ENCODE results near the gene PRR20G. TPM values are rescaled to one million over a fixed set of nuclear protein-coding genes. Genes with fewer than 3 reads are reported as not detected.

The PRR20G gene
- total RNA-seq, 2 donors from 2014 or later = 5.1 TPM; not detected in 1

- TF ChIP-seq POLR2A (IDR thresholded peaks at IDR 0.05) = no peak
- TF ChIP-seq CTCF (IDR thresholded peaks at IDR 0.05) = no peak
- TF ChIP-seq POLR2AphosphoS5 (IDR thresholded peaks at IDR 0.05) = no peak
- H3K4me3 ChIP-seq = no peak overlapping the region
- H3K27me3 ChIP-seq (replicated peaks; ENCODE audit: insufficient read depth) = no peaks in the 10 kb centered on the region
- no peaks in the 10 kb centered on the region for H3K4me1 ChIP-seq (replicated peaks)
- H3K27ac ChIP-seq = no peak overlapping the region
- no peaks in the 10 kb centered on the region for H3K36me3 ChIP-seq
- intact Hi-C loops (cut with DNase I) = no loop called here
- H3K9me3 ChIP-seq = no peaks in the 10 kb centered on the region
- WGBS = 77% methylated on average over 7 of the region's 7 CpGs
- no peak for DNase-seq (ENCODE audit: low spot score)
Observed at GRCh38 chr3:127253491-127253890, 34.4 kb downstream of the PRR20G start.

GRCh38 chr3:127252446-127252845, 35.4 kb downstream of the PRR20G start:
- H3K27me3 ChIP-seq (replicated peaks; ENCODE audit: insufficient read depth) = no peaks in the 10 kb centered on the region
- H3K9me3 ChIP-seq = no peaks in the 10 kb centered on the region
- DNase-seq (ENCODE audit: low spot score) = no peak
- 22% methylated on average over 2 of the region's 2 CpGs for WGBS
- H3K27ac ChIP-seq = no peak overlapping the region
- TF ChIP-seq POLR2AphosphoS5 (IDR thresholded peaks at IDR 0.05) (no peak), POLR2A (IDR thresholded peaks at IDR 0.05) (no peak), CTCF (IDR thresholded peaks at IDR 0.05) (no peak)
- H3K4me1 ChIP-seq (replicated peaks) = no peaks in the 10 kb centered on the region
- no peaks in the 10 kb centered on the region for H3K36me3 ChIP-seq
- intact Hi-C loops (cut with DNase I) = no loop called here
- H3K4me3 ChIP-seq = no peak overlapping the region

GRCh38 chr3:127250032-127250431, 37.8 kb downstream of the PRR20G start:
- 33% methylated on average over 1 of the region's 1 CpG for WGBS
- intact Hi-C loops (cut with DNase I) = no loop called here

GRCh38 chr3:127247292-127247691, 40.6 kb downstream of the PRR20G start:
- intact Hi-C loops (cut with DNase I) = no loop called here
- Histone ChIP-seq H3K9me3 (no peaks in the 10 kb centered on the region), H3K27me3 (replicated peaks; ENCODE audit: insufficient read depth) (no peaks in the 10 kb centered on the region), H3K4me1 (replicated peaks) (no peaks in the 10 kb centered on the region), H3K36me3 (no peaks in the 10 kb centered on the region), H3K27ac (no peak overlapping the region), H3K4me3 (no peak overlapping the region)
- whole genome bisulfite sequencing = 89% methylated on average over 1 of the region's 1 CpG
- TF ChIP-seq POLR2AphosphoS5 (IDR thresholded peaks at IDR 0.05) = no peak
- TF ChIP-seq CTCF (IDR thresholded peaks at IDR 0.05) = no peak
- TF ChIP-seq POLR2A (IDR thresholded peaks at IDR 0.05) = no peak
- DNase-seq (ENCODE audit: low spot score) = no peak

More at GRCh38 chr3:127250032-127250431, 37.8 kb downstream of the PRR20G start:
- H3K27me3 ChIP-seq (replicated peaks; ENCODE audit: insufficient read depth) = no peaks in the 10 kb centered on the region
- no peak overlapping the region for H3K27ac ChIP-seq
- H3K4me3 ChIP-seq = no peak overlapping the region
- no peak for DNase-seq (ENCODE audit: low spot score)
- H3K36me3 ChIP-seq = no peaks in the 10 kb centered on the region
- H3K9me3 ChIP-seq = no peaks in the 10 kb centered on the region
- no peaks in the 10 kb centered on the region for H3K4me1 ChIP-seq (replicated peaks)
- TF ChIP-seq POLR2AphosphoS5 (IDR thresholded peaks at IDR 0.05) (no peak), CTCF (IDR thresholded peaks at IDR 0.05) (no peak), POLR2A (IDR thresholded peaks at IDR 0.05) (no peak)

GRCh38 chr3:127238602-127239001, 49.2 kb downstream of the PRR20G start:
- H3K36me3 ChIP-seq = no peaks in the 10 kb centered on the region
- H3K9me3 ChIP-seq = no peaks in the 10 kb centered on the region
- intact Hi-C loops (cut with DNase I) = no loop called here
- no peak for DNase-seq (ENCODE audit: low spot score)
- no peaks in the 10 kb centered on the region for H3K4me1 ChIP-seq (replicated peaks)
- H3K27ac ChIP-seq = no peak overlapping the region
- TF ChIP-seq CTCF (IDR thresholded peaks at IDR 0.05) = no peak
- TF ChIP-seq POLR2AphosphoS5 (IDR thresholded peaks at IDR 0.05) = no peak
- no peak for TF ChIP-seq POLR2A (IDR thresholded peaks at IDR 0.05)
- no peaks in the 10 kb centered on the region for H3K27me3 ChIP-seq (replicated peaks; ENCODE audit: insufficient read depth)
- 44% methylated on average over 2 of the region's 2 CpGs for WGBS
- no peak overlapping the region for H3K4me3 ChIP-seq
